IPS-11a (cell line): ENCODE results near the gene MRPS27.
A peak's percentile ranks its signal among the peaks of the same experiment; 100 is the strongest.
"Not testable (repeated sequence)": the region's sequence is repeated elsewhere in the genome, so short reads cannot be mapped to it uniquely, and the experiment has no call there.

ENCODE experiments used
- H3K4me3 ChIP-seq: one replicate; pipeline ENCODE4 v1.5.1; 2013; ENCODE audit warnings: low read depth, low read length, control low read depth

Gene MRPS27

GRCh38 chr5:72326306-72326649 lies 6.2 kb upstream of the MRPS27 start:
- no peak overlapping the region for H3K4me3 ChIP-seq

GRCh38 chr5:72325566-72326305 lies 5.7 kb upstream of the MRPS27 start:
- H3K4me3 ChIP-seq = no peak overlapping the region

- no peak overlapping the region for H3K4me3 ChIP-seq
Measured at GRCh38 chr5:72324189-72324825, 4.3 kb upstream of the MRPS27 start.

- peak overlapping the region; percentile 100 for H3K4me3 ChIP-seq
Measured at GRCh38 chr5:72319435-72319975, 535 bp downstream of the MRPS27 start.

- no peak overlapping the region for H3K4me3 ChIP-seq
Measured at GRCh38 chr5:72314571-72315172, 5.4 kb downstream of the MRPS27 start.

- no peak overlapping the region for H3K4me3 ChIP-seq
Measured at GRCh38 chr5:72313141-72313540, 6.9 kb downstream of the MRPS27 start.

GRCh38 chr5:72308853-72309191 lies 11.2 kb downstream of the MRPS27 start:
- H3K4me3 ChIP-seq = no peak overlapping the region

GRCh38 chr5:72307968-72308852 lies 11.8 kb downstream of the MRPS27 start:
- H3K4me3 ChIP-seq = peak overlapping the region; percentile 69

- peak overlapping the region; percentile 69 for H3K4me3 ChIP-seq
Measured at GRCh38 chr5:72307573-72307967, 12.5 kb downstream of the MRPS27 start.

GRCh38 chr5:72305194-72306142 lies 14.6 kb downstream of the MRPS27 start:
- no peak overlapping the region for H3K4me3 ChIP-seq

GRCh38 chr5:72302171-72302570 lies 17.9 kb downstream of the MRPS27 start:
- H3K4me3 ChIP-seq = no peak overlapping the region

- no peak overlapping the region for H3K4me3 ChIP-seq
Measured at GRCh38 chr5:72301557-72301956, 18.5 kb downstream of the MRPS27 start.

GRCh38 chr5:72300590-72301339 lies 19.3 kb downstream of the MRPS27 start:
- H3K4me3 ChIP-seq = no peak overlapping the region

GRCh38 chr5:72298711-72299110 lies 21.3 kb downstream of the MRPS27 start:
- H3K4me3 ChIP-seq = no peak overlapping the region

GRCh38 chr5:72298136-72298535 lies 21.9 kb downstream of the MRPS27 start:
- H3K4me3 ChIP-seq = not testable (repeated sequence)

- H3K4me3 ChIP-seq = no peak overlapping the region
Measured at GRCh38 chr5:72296256-72296655, 23.8 kb downstream of the MRPS27 start.

- no peak overlapping the region for H3K4me3 ChIP-seq
Measured at GRCh38 chr5:72295539-72295938, 24.5 kb downstream of the MRPS27 start.

GRCh38 chr5:72294473-72294872 lies 25.6 kb downstream of the MRPS27 start:
- H3K4me3 ChIP-seq = no peak overlapping the region

GRCh38 chr5:72293495-72294055 lies 26.5 kb downstream of the MRPS27 start:
- no peak overlapping the region for H3K4me3 ChIP-seq
